GM10266 (cell line): ENCODE results near the gene MIXL1.

ENCODE experiments used
- DNase-seq: peaks from one replicate; pipeline ENCODE4 v3.0.0; 2012; ENCODE audit errors: extremely low spot score
- TF ChIP-seq, protein P1 (sequence below): IDR thresholded peaks from 2 replicates; pipeline ENCODE4 v1.5.1; 2012; ENCODE audit warnings: mild to moderate bottlenecking, low read depth; ENCODE audit not compliant: control insufficient read depth, insufficient read depth; ENCODE audit errors: missing control alignments

The MIXL1 gene

DNA sequence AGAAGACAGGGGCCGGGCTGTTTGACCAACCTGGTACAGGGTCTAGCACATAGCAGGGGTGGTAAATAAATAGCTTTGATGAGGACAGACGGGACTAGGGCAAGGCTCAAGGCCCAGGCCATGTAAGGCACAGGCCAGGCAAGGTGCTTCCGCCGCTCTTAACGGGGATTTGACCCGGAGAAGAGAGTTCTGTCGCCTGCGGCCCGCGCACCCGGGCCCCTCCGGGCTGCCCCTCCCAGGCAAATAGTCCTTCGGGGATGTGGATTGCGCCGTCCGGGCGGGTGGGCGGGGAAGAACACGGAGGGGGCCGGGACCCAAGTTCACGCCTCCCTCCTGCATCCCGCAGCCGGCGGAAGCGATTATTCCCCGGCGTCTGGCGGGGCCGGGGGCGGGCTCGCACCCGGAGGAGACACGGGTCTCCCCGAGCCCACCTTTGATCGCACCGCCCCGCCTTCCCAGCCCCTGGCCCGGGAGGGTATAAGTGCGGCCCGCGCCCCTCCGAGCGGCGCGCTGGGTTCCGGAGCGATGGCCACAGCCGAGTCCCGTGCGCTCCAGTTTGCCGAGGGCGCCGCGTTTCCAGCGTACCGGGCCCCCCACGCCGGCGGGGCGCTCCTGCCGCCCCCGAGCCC is at the start of gene MIXL1:
Gene MIXL1, plus strand, starts transcription at position 508 of the 629 bp plus-strand sequence. Its CDS starts 18 bp downstream, at position 526.
- TF ChIP-seq, protein P1, sequence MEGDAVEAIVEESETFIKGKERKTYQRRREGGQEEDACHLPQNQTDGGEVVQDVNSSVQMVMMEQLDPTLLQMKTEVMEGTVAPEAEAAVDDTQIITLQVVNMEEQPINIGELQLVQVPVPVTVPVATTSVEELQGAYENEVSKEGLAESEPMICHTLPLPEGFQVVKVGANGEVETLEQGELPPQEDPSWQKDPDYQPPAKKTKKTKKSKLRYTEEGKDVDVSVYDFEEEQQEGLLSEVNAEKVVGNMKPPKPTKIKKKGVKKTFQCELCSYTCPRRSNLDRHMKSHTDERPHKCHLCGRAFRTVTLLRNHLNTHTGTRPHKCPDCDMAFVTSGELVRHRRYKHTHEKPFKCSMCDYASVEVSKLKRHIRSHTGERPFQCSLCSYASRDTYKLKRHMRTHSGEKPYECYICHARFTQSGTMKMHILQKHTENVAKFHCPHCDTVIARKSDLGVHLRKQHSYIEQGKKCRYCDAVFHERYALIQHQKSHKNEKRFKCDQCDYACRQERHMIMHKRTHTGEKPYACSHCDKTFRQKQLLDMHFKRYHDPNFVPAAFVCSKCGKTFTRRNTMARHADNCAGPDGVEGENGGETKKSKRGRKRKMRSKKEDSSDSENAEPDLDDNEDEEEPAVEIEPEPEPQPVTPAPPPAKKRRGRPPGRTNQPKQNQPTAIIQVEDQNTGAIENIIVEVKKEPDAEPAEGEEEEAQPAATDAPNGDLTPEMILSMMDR: no peak
- peak; percentile 48 for DNase-seq

DNA sequence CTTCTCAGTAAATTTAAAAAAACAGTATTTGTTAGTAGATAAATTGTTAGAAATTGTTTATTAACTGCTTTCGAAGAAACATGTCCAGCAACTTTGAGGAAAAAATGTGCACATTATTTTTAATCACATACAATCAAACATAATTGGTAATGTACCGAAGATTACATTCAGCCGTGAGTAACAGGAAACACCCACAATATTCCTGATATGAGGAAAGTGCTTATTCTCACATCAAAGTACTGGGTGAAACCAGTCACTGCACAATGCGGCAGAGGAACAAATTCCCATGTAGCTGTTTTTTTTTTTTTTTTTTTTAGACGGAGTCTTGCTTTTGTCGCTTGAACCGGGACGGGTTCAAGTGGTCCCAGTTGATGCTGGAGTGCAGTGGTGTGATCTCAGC is 46.6 kb upstream of the MIXL1 start:
- TF ChIP-seq, protein P1: no peak
- DNase-seq: no peak

DNA sequence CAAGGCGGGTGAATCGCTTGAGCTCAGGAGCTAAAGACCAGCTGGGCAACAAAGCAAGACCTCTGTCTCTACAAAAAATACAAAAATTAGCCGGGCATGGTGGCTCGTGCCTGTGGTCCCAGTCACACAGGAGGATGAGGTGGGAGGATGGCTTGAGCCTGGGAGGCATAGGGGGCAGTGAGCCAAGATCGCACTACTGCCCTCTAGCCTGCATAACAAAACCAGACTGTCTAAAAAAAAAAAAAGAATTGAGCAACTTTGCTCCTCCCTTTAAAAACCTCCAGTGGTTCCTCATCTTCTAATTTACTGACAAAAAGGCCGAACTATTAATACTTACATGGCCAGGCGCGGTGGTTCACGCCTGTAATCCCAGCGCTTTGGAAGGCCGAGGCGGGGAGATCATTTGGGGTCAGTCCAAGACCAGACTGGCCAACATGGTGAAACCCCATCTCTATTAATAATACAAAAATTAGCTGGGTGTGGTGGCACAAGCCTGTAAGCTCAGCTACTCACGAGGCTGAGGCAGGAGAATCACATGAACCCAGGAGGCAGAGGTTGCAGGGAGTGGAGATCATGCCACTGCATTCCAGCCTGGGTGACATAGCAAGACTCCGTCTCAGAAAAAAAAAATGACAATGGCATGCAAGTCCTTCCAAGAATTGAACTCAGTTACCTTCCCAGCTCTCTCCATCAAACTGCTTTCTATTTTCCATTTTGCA is 41.3 kb upstream of the MIXL1 start:
- DNase-seq: no peak
- TF ChIP-seq, protein P1: peak; percentile 42

DNA sequence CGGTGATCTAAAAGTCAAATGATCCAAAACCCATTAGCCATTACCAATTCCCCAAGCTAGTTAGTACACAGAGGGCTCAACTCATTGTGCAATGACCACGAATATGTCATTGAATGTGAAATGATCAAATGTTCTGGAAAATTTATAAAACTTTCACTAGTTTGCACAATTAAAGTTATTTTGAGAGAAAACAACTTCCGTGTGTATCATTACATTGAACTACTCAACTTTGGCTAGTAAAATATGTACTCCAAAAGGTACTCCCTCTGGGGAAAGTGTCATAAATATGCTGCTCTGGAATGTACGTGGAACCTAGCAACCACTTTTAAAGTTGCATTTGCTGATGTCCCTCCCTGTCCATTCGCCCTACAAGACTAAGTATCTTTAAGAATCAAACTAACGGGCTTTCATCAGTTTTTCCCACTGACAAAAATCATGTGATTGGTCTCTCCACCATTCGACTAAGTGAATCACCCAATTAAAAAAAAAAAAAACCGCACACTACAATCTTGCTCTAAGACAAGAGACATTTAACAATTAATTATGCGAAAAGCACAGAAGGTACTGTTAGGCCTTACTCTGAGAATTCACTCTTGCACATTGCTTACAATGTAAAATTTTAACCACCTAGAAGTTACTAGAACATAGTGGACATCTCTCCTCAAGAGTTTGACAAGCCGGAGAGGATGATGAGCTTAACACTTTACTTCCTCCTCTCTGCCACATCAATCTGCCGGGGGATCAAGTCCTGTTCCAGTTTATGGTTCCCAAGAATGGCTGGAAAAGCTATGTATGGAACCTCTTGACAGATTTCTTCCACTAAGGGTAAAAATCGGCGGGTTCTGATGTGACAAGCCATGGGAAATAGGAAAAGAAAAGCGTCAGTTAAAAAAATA is 38.1 kb upstream of the MIXL1 start:
- TF ChIP-seq, protein P1: no peak
- no peak for DNase-seq

DNA sequence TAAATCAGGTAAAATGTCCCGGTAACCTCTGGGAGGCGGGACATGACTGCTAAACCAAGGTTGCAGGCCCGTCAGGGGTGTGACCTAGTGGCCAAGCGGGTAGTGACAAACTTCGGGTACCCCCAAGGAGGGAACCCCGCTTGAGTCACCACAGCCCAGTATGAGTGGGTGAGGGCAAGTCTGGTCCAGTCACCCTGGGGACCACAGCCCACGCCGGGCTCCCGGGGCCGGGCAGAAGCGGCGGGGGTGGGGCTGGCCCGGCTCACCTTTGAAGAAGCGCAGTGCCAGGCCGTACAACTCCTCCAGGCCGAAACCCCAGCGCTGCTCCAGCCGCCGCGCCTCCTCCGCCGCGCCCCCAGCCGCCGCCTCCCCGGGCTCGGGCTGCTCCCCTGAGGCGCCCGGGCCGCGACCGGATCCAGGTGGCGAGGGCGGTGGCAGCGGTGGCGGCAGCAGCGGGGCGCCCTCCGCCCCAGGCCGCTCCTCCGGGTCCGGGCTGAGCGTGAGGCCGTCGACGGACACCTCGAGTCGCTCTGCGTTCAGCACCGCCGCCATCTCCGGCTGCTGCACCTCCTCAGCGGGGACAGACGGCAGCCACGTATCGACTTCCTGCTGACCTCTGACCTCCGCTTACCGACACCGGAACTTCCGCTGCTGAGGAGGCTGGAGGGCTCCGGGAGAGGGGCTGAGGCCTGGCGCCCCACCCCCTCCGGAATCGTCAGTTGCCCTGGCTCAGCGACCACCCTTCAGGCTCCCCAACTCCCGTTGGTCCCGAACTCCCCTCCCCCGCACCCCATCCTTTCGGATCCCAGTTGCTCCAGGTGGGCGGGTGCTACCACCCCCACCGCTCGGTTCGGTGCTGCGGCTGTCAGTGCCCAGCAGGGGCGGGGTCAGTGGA is 37.1 kb upstream of the MIXL1 start, which contains the start of gene ACBD3:
Gene ACBD3, minus strand, starts transcription at position 618 of the 895 bp plus-strand sequence. Its CDS starts 66 bp downstream, at position 552.
- TF ChIP-seq, protein P1: peak; percentile 15
- peak; percentile 95 for DNase-seq

DNA sequence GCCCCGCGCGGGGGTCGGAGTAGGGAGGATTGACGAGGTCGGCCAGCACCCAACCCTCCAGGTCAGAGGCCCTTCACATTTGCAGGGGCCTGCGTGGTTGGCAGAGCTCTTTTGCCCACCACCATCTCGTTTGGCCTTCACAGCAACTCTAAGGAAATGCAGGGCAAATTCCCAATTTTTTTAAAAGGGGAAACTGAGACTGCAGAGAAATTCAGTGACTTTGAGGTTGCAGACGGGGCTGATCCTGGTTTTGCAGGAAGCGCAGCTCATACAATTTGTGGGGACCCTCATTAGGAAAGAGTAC is 36.5 kb upstream of the MIXL1 start:
- TF ChIP-seq, protein P1: no peak
- no peak for DNase-seq
